ENCODE data around the gene PBX3. TPM values are rescaled to one million over a fixed set of nuclear protein-coding genes. Genes with fewer than 3 reads are reported as not detected.

The PBX3 gene
- total RNA-seq, 4 donors from 2014 or later, result 18.0 to 33.5 (median 24.2) TPM

GRCh38 chr9:125889476-125890419, 142.6 kb downstream of the PBX3 start:
- 2 to 3% methylated on average over 34 to 62 of the region's 71 CpGs for WGBS, 2 donors
- no peak for TF ChIP-seq CTCF (IDR thresholded peaks at IDR 0.05)
- no peak for TF ChIP-seq EP300 (IDR thresholded peaks at IDR 0.05)
- TF ChIP-seq POLR2A (IDR thresholded peaks at IDR 0.05), result no peak

GRCh38 chr9:125890826-125891225, 143.7 kb downstream of the PBX3 start:
- H3K9me3 ChIP-seq, result no peaks in the 10 kb centered on the region
- H3K27me3 ChIP-seq, result no peaks in the 10 kb centered on the region
- H3K4me3 ChIP-seq, result no peak overlapping the region
- WGBS, 2 donors, result 46 to 55% methylated on average over 1 of the region's 1 CpG
- no peak for DNase-seq (ENCODE audit: low spot score in 2 of 2)
- TF ChIP-seq CTCF (IDR thresholded peaks at IDR 0.05), result no peak
- H3K36me3 ChIP-seq, result no peaks in the 10 kb centered on the region
- H3K27ac ChIP-seq, result no peak overlapping the region
- H3K4me1 ChIP-seq, result peaks cover 0 to 38% (median 4%) of the 10 kb centered on the region in 4 donors

More at GRCh38 chr9:125889476-125890419, 142.6 kb downstream of the PBX3 start:
- H3K36me3 ChIP-seq, result no peaks in the 10 kb centered on the region
- H3K27ac ChIP-seq, result peak overlapping the region in 3 of 4 donors; percentile 37 to 78 (median 64)
- H3K27me3 ChIP-seq, result no peaks in the 10 kb centered on the region
- peak in 1 of 2 donors; percentile 23 for DNase-seq (ENCODE audit: low spot score in 2 of 2)
- H3K4me3 ChIP-seq, result peak overlapping the region; percentile 35 to 61 (median 51)
- H3K4me1 ChIP-seq, result peaks cover 0 to 44% (median 4%) of the 10 kb centered on the region in 4 donors
- H3K9me3 ChIP-seq, result no peaks in the 10 kb centered on the region

GRCh38 chr9:125893277-125893676, 146.1 kb downstream of the PBX3 start:
- no peaks in the 10 kb centered on the region for H3K9me3 ChIP-seq
- WGBS, 2 donors, result 89 to 92% methylated on average over 2 of the region's 2 CpGs
- no peak overlapping the region for H3K4me3 ChIP-seq
- H3K27ac ChIP-seq, result no peak overlapping the region
- TF ChIP-seq POLR2A (IDR thresholded peaks at IDR 0.05) (no peak), EP300 (IDR thresholded peaks at IDR 0.05) (no peak), CTCF (IDR thresholded peaks at IDR 0.05) (no peak)
- no peak for DNase-seq (ENCODE audit: low spot score in 2 of 2)
- H3K27me3 ChIP-seq, result no peaks in the 10 kb centered on the region
- H3K36me3 ChIP-seq, result no peaks in the 10 kb centered on the region
- peaks cover 0 to 19% (median 4%) of the 10 kb centered on the region in 4 donors for H3K4me1 ChIP-seq

GRCh38 chr9:125894566-125894965, 147.4 kb downstream of the PBX3 start:
- TF ChIP-seq CTCF (IDR thresholded peaks at IDR 0.05), result no peak
- TF ChIP-seq POLR2A (IDR thresholded peaks at IDR 0.05), result no peak
- no peak for TF ChIP-seq EP300 (IDR thresholded peaks at IDR 0.05)
- H3K36me3 ChIP-seq, result no peaks in the 10 kb centered on the region
- H3K27ac ChIP-seq, result no peak overlapping the region
- no peak overlapping the region for H3K4me3 ChIP-seq
- no peaks in the 10 kb centered on the region for H3K9me3 ChIP-seq
- WGBS, 2 donors, result 92% methylated on average over 3 of the region's 3 CpGs
- peaks cover 0 to 9% (median 4%) of the 10 kb centered on the region in 4 donors for H3K4me1 ChIP-seq
- DNase-seq (ENCODE audit: low spot score in 2 of 2), result no peak
- no peaks in the 10 kb centered on the region for H3K27me3 ChIP-seq

- Histone ChIP-seq H3K27me3 (no peaks in the 10 kb centered on the region), H3K36me3 (no peaks in the 10 kb centered on the region), H3K4me1 (no peaks in the 10 kb centered on the region), H3K27ac (no peak overlapping the region), H3K9me3 (no peaks in the 10 kb centered on the region), H3K4me3 (no peak overlapping the region)
- no peak for DNase-seq (ENCODE audit: low spot score in 2 of 2)
- 95% methylated on average over 2 of the region's 2 CpGs for WGBS, 2 donors
- TF ChIP-seq EP300 (IDR thresholded peaks at IDR 0.05) (no peak), POLR2A (IDR thresholded peaks at IDR 0.05) (no peak), CTCF (IDR thresholded peaks at IDR 0.05) (no peak)
These were observed 149.2 kb downstream of the PBX3 start for GRCh38 chr9:125896404-125896803.
